Effector memory CD8-positive, alpha-beta T cell (primary cell): ENCODE measurements around the gene DHX38.
"Not testable (repeated sequence)": the region's sequence is repeated elsewhere in the genome, so short reads cannot be mapped to it uniquely, and the experiment has no call there.

Experiments
- ATAC-seq: fragments of 150-1000 bp; cut with Tn5 transposase; replicated peaks from 2 replicates; pipeline ENCODE4 v1.10.0; 2021; ENCODE audit warnings: mild to moderate bottlenecking, moderate library complexity
- DNase-seq, 3 experiments: peaks; one replicate each; pipeline ENCODE4 v3.0.0; 2021
- H3K27ac Mint-ChIP-seq, 2 donors: one replicate each; pipeline ENCODE4 v1.8.0; 2022; ENCODE audit warnings: mild to moderate bottlenecking in 2 of 2, mixed read lengths in 2 of 2, moderate library complexity in 2 of 2
- H3K27me3 Mint-ChIP-seq, 2 donors: one replicate each; pipeline ENCODE4 v1.8.0; 2022; ENCODE audit warnings: mixed read lengths in 2 of 2
- H3K36me3 Mint-ChIP-seq: one replicate; pipeline ENCODE4 v1.8.0; 2022; ENCODE audit warnings: mild to moderate bottlenecking, moderate library complexity, mixed read lengths; ENCODE audit not compliant: insufficient read depth
- H3K4me1 Mint-ChIP-seq, 2 donors: one replicate each; pipeline ENCODE4 v1.8.0; 2022; ENCODE audit warnings: low read depth in 2 of 2, mixed read lengths in 2 of 2
- H3K4me3 Mint-ChIP-seq, 2 donors: one replicate each; pipeline ENCODE4 v1.8.0; 2022; ENCODE audit warnings: mild to moderate bottlenecking in 2 of 2, mixed read lengths in 2 of 2, moderate library complexity in 2 of 2
- H3K9me3 Mint-ChIP-seq, 2 donors: one replicate each; pipeline ENCODE4 v1.8.0; 2022; ENCODE audit warnings: mixed read lengths in 2 of 2
- total RNA-seq, 9 experiments: gene quantifications; one replicate each; lab custom pipeline; 2026; lab: John Stamatoyannopoulos, UW

DHX38 gene
- total RNA-seq, result 149 to 224 (median 180) reads per million in 9 experiments

GRCh38 chr16:72093448-72094265 lies at the start of gene DHX38, which contains the start of gene TXNL4B:
Gene DHX38 (plus strand): TSS chr16:72093847. CDS start chr16:72096158, 2,311 bp downstream.
Gene TXNL4B (minus strand): TSS chr16:72093620. CDS start chr16:72090749, 2,871 bp downstream.
- ATAC-seq (peak; percentile 94), DNase-seq (peak; percentile 90 to 92 (median 91))
- Mint-ChIP-seq H3K4me3 (peak within 1 kb of the TSS; percentile 99), H3K27ac (peak within 1 kb of the TSS; percentile 97 to 98), H3K9me3 (no peaks in the 10 kb centered on the region), H3K27me3 (no peaks in the 10 kb centered on the region), H3K4me1 (peaks cover 41 to 61% of the 10 kb centered on the region in 2 donors), H3K36me3 (peaks cover 57% of the 10 kb centered on the region)

GRCh38 chr16:72044296-72044695 lies 49.4 kb upstream of the DHX38 start:
- peaks cover 6% of the 10 kb centered on the region for H3K36me3 Mint-ChIP-seq
- no peaks in the 10 kb centered on the region for H3K4me1 Mint-ChIP-seq
- no peak overlapping the region for H3K27ac Mint-ChIP-seq
- no peak for ATAC-seq
- H3K27me3 Mint-ChIP-seq, result no peaks in the 10 kb centered on the region
- H3K4me3 Mint-ChIP-seq, result no peak overlapping the region
- H3K9me3 Mint-ChIP-seq, result peaks cover 0 to 7% of the 10 kb centered on the region in 2 donors
- no peak for DNase-seq

GRCh38 chr16:72044825-72045359 lies 48.8 kb upstream of the DHX38 start:
- no peaks in the 10 kb centered on the region for H3K4me1 Mint-ChIP-seq
- H3K36me3 Mint-ChIP-seq, result peaks cover 6% of the 10 kb centered on the region
- DNase-seq (no peak), ATAC-seq (no peak)
- H3K27me3 Mint-ChIP-seq, result no peaks in the 10 kb centered on the region
- no peak overlapping the region for H3K27ac Mint-ChIP-seq
- H3K4me3 Mint-ChIP-seq, result no peak overlapping the region
- H3K9me3 Mint-ChIP-seq, result peaks cover 2 to 7% of the 10 kb centered on the region in 2 donors

- DNase-seq (no peak), ATAC-seq (no peak)
- no peaks in the 10 kb centered on the region for H3K27me3 Mint-ChIP-seq
- H3K9me3 Mint-ChIP-seq, result peaks cover 4 to 7% of the 10 kb centered on the region in 2 donors
- H3K4me3 Mint-ChIP-seq, result no peak overlapping the region
- H3K27ac Mint-ChIP-seq, result no peak overlapping the region
- no peaks in the 10 kb centered on the region for H3K4me1 Mint-ChIP-seq
- H3K36me3 Mint-ChIP-seq, result no peaks in the 10 kb centered on the region
These were observed 44.5 kb upstream of the DHX38 start for GRCh38 chr16:72049110-72049509.

GRCh38 chr16:72050769-72051464 lies 42.7 kb upstream of the DHX38 start:
- ATAC-seq (no peak), DNase-seq (no peak)
- no peak overlapping the region for H3K27ac Mint-ChIP-seq
- no peaks in the 10 kb centered on the region for H3K4me1 Mint-ChIP-seq
- H3K9me3 Mint-ChIP-seq, result peaks cover 4 to 7% of the 10 kb centered on the region in 2 donors
- no peaks in the 10 kb centered on the region for H3K27me3 Mint-ChIP-seq
- H3K4me3 Mint-ChIP-seq, result no peak overlapping the region
- H3K36me3 Mint-ChIP-seq, result no peaks in the 10 kb centered on the region

- H3K36me3 Mint-ChIP-seq, result no peaks in the 10 kb centered on the region
- no peak overlapping the region for H3K4me3 Mint-ChIP-seq
- H3K9me3 Mint-ChIP-seq, result peaks cover 4 to 7% of the 10 kb centered on the region in 2 donors
- no peak for DNase-seq
- no peaks in the 10 kb centered on the region for H3K4me1 Mint-ChIP-seq
- no peak overlapping the region for H3K27ac Mint-ChIP-seq
- ATAC-seq, result no peak
- no peaks in the 10 kb centered on the region for H3K27me3 Mint-ChIP-seq
These were observed 41.8 kb upstream of the DHX38 start for GRCh38 chr16:72051818-72052217.

- not testable (repeated sequence) for H3K4me1 Mint-ChIP-seq, H3K4me3 Mint-ChIP-seq, H3K27me3 Mint-ChIP-seq, H3K27ac Mint-ChIP-seq, DNase-seq, H3K9me3 Mint-ChIP-seq, H3K36me3 Mint-ChIP-seq, ATAC-seq
These were observed 39.3 kb upstream of the DHX38 start, which contains the start of gene HP for GRCh38 chr16:72054254-72054847. Gene HP (plus strand): TSS chr16:72054505. CDS start chr16:72054653, 148 bp downstream.

- Mint-ChIP-seq H3K27me3 (no peaks in the 10 kb centered on the region), H3K4me1 (no peaks in the 10 kb centered on the region), H3K9me3 (no peaks in the 10 kb centered on the region), H3K27ac (no peak overlapping the region), H3K36me3 (no peaks in the 10 kb centered on the region), H3K4me3 (no peak overlapping the region)
- DNase-seq (no peak), ATAC-seq (no peak)
These were observed 37.7 kb upstream of the DHX38 start for GRCh38 chr16:72055911-72056310.

GRCh38 chr16:72057313-72057712 lies 36.3 kb upstream of the DHX38 start:
- H3K27ac Mint-ChIP-seq, DNase-seq, H3K4me3 Mint-ChIP-seq, H3K27me3 Mint-ChIP-seq, H3K9me3 Mint-ChIP-seq, H3K4me1 Mint-ChIP-seq, ATAC-seq, H3K36me3 Mint-ChIP-seq: not testable (repeated sequence)

GRCh38 chr16:72059060-72059459 lies 34.6 kb upstream of the DHX38 start:
- H3K27me3 Mint-ChIP-seq, H3K27ac Mint-ChIP-seq, ATAC-seq, DNase-seq, H3K36me3 Mint-ChIP-seq, H3K4me1 Mint-ChIP-seq, H3K4me3 Mint-ChIP-seq, H3K9me3 Mint-ChIP-seq: not testable (repeated sequence)

GRCh38 chr16:72060405-72060804 lies 33.2 kb upstream of the DHX38 start:
- no peak overlapping the region for H3K27ac Mint-ChIP-seq
- no peaks in the 10 kb centered on the region for H3K27me3 Mint-ChIP-seq
- H3K9me3 Mint-ChIP-seq, result no peaks in the 10 kb centered on the region
- no peak overlapping the region for H3K4me3 Mint-ChIP-seq
- no peaks in the 10 kb centered on the region for H3K36me3 Mint-ChIP-seq
- DNase-seq (no peak), ATAC-seq (no peak)
- H3K4me1 Mint-ChIP-seq, result no peaks in the 10 kb centered on the region

- Mint-ChIP-seq H3K27me3 (no peaks in the 10 kb centered on the region), H3K4me1 (no peaks in the 10 kb centered on the region), H3K4me3 (no peak overlapping the region), H3K9me3 (no peaks in the 10 kb centered on the region), H3K36me3 (no peaks in the 10 kb centered on the region), H3K27ac (no peak overlapping the region)
- DNase-seq, result no peak
- ATAC-seq, result no peak
These were observed 32.1 kb upstream of the DHX38 start for GRCh38 chr16:72061564-72061963.

GRCh38 chr16:72064361-72064894 lies 29.2 kb upstream of the DHX38 start:
- no peak for ATAC-seq
- no peaks in the 10 kb centered on the region for H3K9me3 Mint-ChIP-seq
- no peaks in the 10 kb centered on the region for H3K36me3 Mint-ChIP-seq
- peaks cover 0 to 3% of the 10 kb centered on the region in 2 donors for H3K4me1 Mint-ChIP-seq
- H3K27me3 Mint-ChIP-seq, result no peaks in the 10 kb centered on the region
- H3K4me3 Mint-ChIP-seq, result no peak overlapping the region
- H3K27ac Mint-ChIP-seq, result no peak overlapping the region
- DNase-seq, result no peak
